Keratinocyte (primary cell): ENCODE results near the gene TPBG. TPM values are rescaled to one million over a fixed set of nuclear protein-coding genes. Genes with fewer than 3 reads are reported as not detected.

Experiments
- DNase-seq: peaks from one replicate; pipeline ENCODE4 v3.0.0-alpha.2; 2011; ENCODE audit warnings: low read depth, missing footprints, low spot score
- FAIRE-seq: peaks from 2 replicates; lab custom pipeline; 2011; peaks lifted over from hg19 to GRCh38; lab: Jason Lieb, UNC
- H2AFZ ChIP-seq: 2 replicates; pipeline ENCODE4 v1.6.0; 2012; ENCODE audit warnings: low read length, control low read depth, inconsistent platforms; ENCODE audit not compliant: control insufficient read depth
- H3K27ac ChIP-seq: 2 replicates; pipeline ENCODE4 v1.5.1; 2011; ENCODE audit warnings: low read length; ENCODE audit not compliant: control insufficient read depth, insufficient read depth
- H3K27me3 ChIP-seq: 3 replicates; pipeline ENCODE4 v1.6.0; 2011; ENCODE audit warnings: low read length; ENCODE audit not compliant: control insufficient read depth, insufficient read depth; ENCODE audit errors: extremely low read depth
- H3K36me3 ChIP-seq, 2 experiments: 2 replicates in 1 of 2; 3 replicates in 1 of 2; pipeline ENCODE4 v1.5.1; 2011; ENCODE audit warnings: low read length in 2 of 2, mild to moderate bottlenecking in 1 of 2; ENCODE audit not compliant: control insufficient read depth in 2 of 2, insufficient read depth in 2 of 2; ENCODE audit errors: extremely low read depth in 1 of 2
- H3K4me1 ChIP-seq: 3 replicates; pipeline ENCODE4 v1.5.1; 2011; ENCODE audit warnings: low read length; ENCODE audit not compliant: control insufficient read depth, insufficient read depth; ENCODE audit errors: extremely low read depth
- H3K4me2 ChIP-seq: 3 replicates; pipeline ENCODE4 v1.6.0; 2011; ENCODE audit warnings: low read depth, low read length; ENCODE audit not compliant: control insufficient read depth, insufficient read depth; ENCODE audit errors: extremely low read depth
- H3K4me3 ChIP-seq, 3 experiments: fragments of 200-600 bp in 1 of 3; sonication (generic) in 1 of 3; 2 replicates in 2 of 3; 3 replicates in 1 of 3; pipeline ENCODE4 v1.5.1; 2011 to 2016; ENCODE audit warnings: low read length in 3 of 3, mild to moderate bottlenecking in 3 of 3, control low read depth in 2 of 3, inconsistent platforms in 1 of 3, low read depth in 1 of 3, mixed read lengths in 1 of 3, mixed run types in 1 of 3, moderate library complexity in 1 of 3; ENCODE audit not compliant: control insufficient read depth in 2 of 3, insufficient read depth in 2 of 3; ENCODE audit errors: extremely low read depth in 1 of 3
- H3K79me2 ChIP-seq: 2 replicates; pipeline ENCODE4 v1.6.0; 2012; ENCODE audit warnings: low read length; ENCODE audit not compliant: control insufficient read depth, insufficient read depth
- H3K9ac ChIP-seq: 3 replicates; pipeline ENCODE4 v1.6.0; 2011; ENCODE audit warnings: low read length; ENCODE audit not compliant: control insufficient read depth, insufficient read depth; ENCODE audit errors: extremely low read depth
- H3K9me1 ChIP-seq: 3 replicates; pipeline ENCODE4 v1.6.0; 2011; ENCODE audit warnings: low read length; ENCODE audit not compliant: control insufficient read depth, insufficient read depth; ENCODE audit errors: extremely low read depth
- H3K9me3 ChIP-seq: 2 replicates; pipeline ENCODE4 v1.5.1; 2012; ENCODE audit warnings: low read depth, low read length; ENCODE audit not compliant: control insufficient read depth
- H4K20me1 ChIP-seq: 3 replicates; pipeline ENCODE4 v1.6.0; 2011; ENCODE audit warnings: low read length; ENCODE audit not compliant: control insufficient read depth, insufficient read depth; ENCODE audit errors: extremely low read depth
- EZH2 ChIP-seq: IDR thresholded peaks from one replicate; pipeline ENCODE4 v1.6.1; 2012; ENCODE audit warnings: inconsistent platforms, mild to moderate bottlenecking, low read length, moderate library complexity
- dilution Hi-C: fragments of 300-500 bp; cut with MboI; formaldehyde crosslinking; loops from one replicate; pipeline ENCODE4 v1.7.0; 2020; ENCODE audit warnings: low sequenced_read_pairs; ENCODE audit not compliant: extremely low pct_ligation_motif_present
- polyA plus RNA-seq, 5 experiments: library from polyadenylated mRNA; depleted of rRNA in 3 of 5; stranded (reverse) in 3 of 5; stranded (forward) in 1 of 5; unstranded in 1 of 5; fragments of >200 nt; gene quantifications; 1 replicate in 1 of 5; 2 replicates in 3 of 5; 3 replicates in 1 of 5; pipeline versions ENCODE4 v1.2.1 to v1.2.3, GENCODE V29; 2011 to 2012; ENCODE audit warnings: missing spikeins in 2 of 5, low read depth in 1 of 5, low replicate concordance in 1 of 5
- TF ChIP-seq, protein P1 (sequence below), 3 experiments: IDR thresholded peaks in 1 of 3; conservative IDR thresholded peaks in 1 of 3; optimal IDR thresholded peaks in 1 of 3; 2 replicates in 2 of 3; 3 replicates in 1 of 3; pipeline versions ENCODE3 to v1.5.1; 2011; ENCODE audit warnings: low read length in 3 of 3, mild to moderate bottlenecking in 3 of 3, moderate library complexity in 2 of 3, control low read depth in 1 of 3, inconsistent platforms in 1 of 3; ENCODE audit not compliant: insufficient read depth in 2 of 3; ENCODE audit errors: extremely low read depth in 1 of 3

Gene TPBG
- polyA plus RNA-seq, 1 donor (not counting 4 experiments of a cell fraction or from before 2014, with no cell fraction given) = 81.8 TPM

DNA sequence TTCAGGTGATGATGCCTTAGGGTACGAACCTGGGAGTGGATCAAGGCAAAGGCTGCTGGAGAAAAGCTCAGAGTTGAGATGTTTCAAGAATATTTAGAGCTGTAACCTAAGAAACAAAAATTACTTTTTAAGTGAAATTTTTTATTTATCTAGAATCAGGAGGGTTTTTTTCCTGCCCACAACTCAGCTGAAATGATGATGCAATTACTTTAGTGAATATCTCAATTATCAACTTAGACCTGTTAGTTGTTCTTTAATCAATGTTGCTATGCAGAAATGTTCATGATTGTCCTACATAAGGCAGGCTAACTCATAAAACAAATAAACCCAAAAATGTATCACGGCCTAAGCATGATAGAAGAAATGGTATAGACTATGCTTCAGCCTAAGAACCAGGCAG, 50.3 kb downstream of the TPBG start:
- TF ChIP-seq, protein P1, sequence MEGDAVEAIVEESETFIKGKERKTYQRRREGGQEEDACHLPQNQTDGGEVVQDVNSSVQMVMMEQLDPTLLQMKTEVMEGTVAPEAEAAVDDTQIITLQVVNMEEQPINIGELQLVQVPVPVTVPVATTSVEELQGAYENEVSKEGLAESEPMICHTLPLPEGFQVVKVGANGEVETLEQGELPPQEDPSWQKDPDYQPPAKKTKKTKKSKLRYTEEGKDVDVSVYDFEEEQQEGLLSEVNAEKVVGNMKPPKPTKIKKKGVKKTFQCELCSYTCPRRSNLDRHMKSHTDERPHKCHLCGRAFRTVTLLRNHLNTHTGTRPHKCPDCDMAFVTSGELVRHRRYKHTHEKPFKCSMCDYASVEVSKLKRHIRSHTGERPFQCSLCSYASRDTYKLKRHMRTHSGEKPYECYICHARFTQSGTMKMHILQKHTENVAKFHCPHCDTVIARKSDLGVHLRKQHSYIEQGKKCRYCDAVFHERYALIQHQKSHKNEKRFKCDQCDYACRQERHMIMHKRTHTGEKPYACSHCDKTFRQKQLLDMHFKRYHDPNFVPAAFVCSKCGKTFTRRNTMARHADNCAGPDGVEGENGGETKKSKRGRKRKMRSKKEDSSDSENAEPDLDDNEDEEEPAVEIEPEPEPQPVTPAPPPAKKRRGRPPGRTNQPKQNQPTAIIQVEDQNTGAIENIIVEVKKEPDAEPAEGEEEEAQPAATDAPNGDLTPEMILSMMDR (optimal IDR thresholded peaks at IDR 0.05 in 1 of 3, IDR thresholded peaks at IDR 0.05 in 1 of 3, conservative IDR thresholded peaks at IDR 0.05 in 1 of 3; ENCODE audit: extremely low read depth in 1 of 3, insufficient read depth in 2 of 3, low read length in 3 of 3) = no peak
- TF ChIP-seq EZH2 = no peak
- Histone ChIP-seq H4K20me1 (no peaks in the 10 kb centered on the region), H2AFZ (no peak overlapping the region), H3K27me3 (no peaks in the 10 kb centered on the region), H3K4me2 (no peak overlapping the region), H3K9me3 (no peaks in the 10 kb centered on the region), H3K4me3 (no peak overlapping the region), H3K79me2 (no peaks in the 10 kb centered on the region), H3K27ac (no peak overlapping the region), H3K4me1 (peaks cover 27% of the 10 kb centered on the region), H3K36me3 (no peaks in the 10 kb centered on the region), H3K9ac (no peak overlapping the region), H3K9me1 (no peaks in the 10 kb centered on the region)
- no peak for DNase-seq
- FAIRE-seq = no peak
- dilution Hi-C loops = no loop called here

DNA sequence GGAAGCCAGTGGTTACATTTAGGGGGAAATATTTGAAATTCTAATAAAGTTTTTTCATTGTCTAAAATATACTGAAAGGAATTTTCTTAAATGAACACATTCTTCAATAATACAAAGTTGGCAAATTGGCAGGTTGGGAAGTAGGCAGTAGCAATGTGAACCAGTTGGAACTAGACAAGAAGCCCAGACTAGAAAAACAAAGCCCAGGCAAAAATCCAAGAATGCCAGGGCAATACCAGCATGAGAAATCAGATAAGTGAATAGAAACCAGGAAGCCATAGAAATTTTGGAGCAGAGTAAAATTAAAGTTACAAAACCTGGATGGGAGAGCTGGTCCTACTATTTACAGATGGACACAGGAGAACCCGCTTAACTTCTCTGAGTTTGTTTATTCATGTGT, 52.2 kb downstream of the TPBG start:
- Histone ChIP-seq H3K4me1 (peaks cover 11% of the 10 kb centered on the region), H3K4me3 (no peak overlapping the region), H3K27me3 (no peaks in the 10 kb centered on the region), H3K9me1 (no peaks in the 10 kb centered on the region), H3K36me3 (no peaks in the 10 kb centered on the region), H2AFZ (no peak overlapping the region), H4K20me1 (no peaks in the 10 kb centered on the region), H3K9me3 (no peaks in the 10 kb centered on the region), H3K4me2 (no peak overlapping the region), H3K79me2 (no peaks in the 10 kb centered on the region), H3K9ac (no peak overlapping the region), H3K27ac (no peak overlapping the region)
- TF ChIP-seq, protein P1 (optimal IDR thresholded peaks at IDR 0.05 in 1 of 3, IDR thresholded peaks at IDR 0.05 in 1 of 3, conservative IDR thresholded peaks at IDR 0.05 in 1 of 3; ENCODE audit: extremely low read depth in 1 of 3, insufficient read depth in 2 of 3, low read length in 3 of 3) = no peak
- no peak for TF ChIP-seq EZH2
- DNase-seq (no peak), FAIRE-seq (no peak)
- dilution Hi-C loops = no loop called here
